Erythroblast (primary cell): ENCODE data around the gene CHAD.

Source experiments
- GATA1 ChIP-seq: IDR thresholded peaks from 2 replicates; pipeline ENCODE4 v1.6.1; 2011; ENCODE audit warnings: low read depth, mild to moderate bottlenecking, control low read depth, low read length, moderate library complexity
- POLR2A ChIP-seq: IDR thresholded peaks from 2 replicates; pipeline ENCODE4 v1.6.1; 2011; ENCODE audit warnings: mild to moderate bottlenecking, low read length

DNA sequence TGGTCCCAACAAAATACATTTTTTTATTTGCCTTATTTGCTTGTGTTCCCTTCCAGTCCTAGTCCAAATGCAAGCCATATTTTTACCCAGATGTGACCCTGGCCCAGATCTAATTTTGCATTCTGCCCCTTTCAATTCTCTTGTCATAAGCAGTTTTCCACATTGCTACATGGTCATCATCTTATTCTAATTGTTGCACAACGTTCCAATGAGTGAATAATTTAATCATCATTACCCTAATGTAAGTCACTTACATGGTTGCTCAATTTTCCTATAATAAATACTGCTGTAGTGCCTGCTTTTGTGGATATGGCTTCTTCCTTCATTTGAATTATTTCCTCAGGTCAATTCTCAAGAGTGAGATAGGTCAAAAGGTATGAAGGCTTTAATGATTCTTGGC, 22.8 kb upstream of the CHAD start:
- no peak for TF ChIP-seq POLR2A
- TF ChIP-seq GATA1 = no peak
